GM21576 (cell line): ENCODE results near the gene AADACL3.
"Not testable (repeated sequence)": the region's sequence is repeated elsewhere in the genome, so short reads cannot be mapped to it uniquely, and the experiment has no call there.

Source experiments
- ATAC-seq: cut with Tn5 transposase; IDR thresholded peaks from one replicate; pipeline ENCODE4 v1.9.1; 2021; ENCODE audit warnings: mild to moderate bottlenecking, moderate library complexity; ENCODE audit not compliant: unreplicated experiment

The AADACL3 gene

GRCh38 chr1:12713651-12714050 is 2.3 kb upstream of the AADACL3 start:
- ATAC-seq, result not testable (repeated sequence)

GRCh38 chr1:12714710-12715475 is 1.0 kb upstream of the AADACL3 start:
- no peak for ATAC-seq

- no peak for ATAC-seq
These were observed 1.5 kb downstream of the AADACL3 start for GRCh38 chr1:12717301-12717838.

- ATAC-seq, result no peak
These were observed 6.7 kb downstream of the AADACL3 start for GRCh38 chr1:12722626-12723025.

- ATAC-seq, result no peak
These were observed 12.5 kb downstream of the AADACL3 start for GRCh38 chr1:12728391-12728790.

GRCh38 chr1:12730156-12730555 is 14.2 kb downstream of the AADACL3 start:
- no peak for ATAC-seq

- ATAC-seq, result not testable (repeated sequence)
These were observed 15.2 kb downstream of the AADACL3 start for GRCh38 chr1:12731084-12731483.

GRCh38 chr1:12734651-12735050 is 18.7 kb downstream of the AADACL3 start:
- ATAC-seq, result no peak

GRCh38 chr1:12738934-12739333 is 23.0 kb downstream of the AADACL3 start:
- no peak for ATAC-seq

- ATAC-seq, result no peak
These were observed 23.7 kb downstream of the AADACL3 start for GRCh38 chr1:12739613-12740012.

- ATAC-seq, result no peak
These were observed 26.0 kb downstream of the AADACL3 start for GRCh38 chr1:12741946-12742345.

GRCh38 chr1:12745126-12745991 is 29.4 kb downstream of the AADACL3 start:
- no peak for ATAC-seq

- no peak for ATAC-seq
These were observed 30.0 kb downstream of the AADACL3 start, which contains the start of gene CFAP107 for GRCh38 chr1:12745992-12746323. Gene CFAP107 (plus strand): TSS chr1:12746200. CDS start chr1:12746431, 231 bp downstream.

GRCh38 chr1:12748778-12749355 is 33.0 kb downstream of the AADACL3 start:
- no peak for ATAC-seq

- ATAC-seq, result no peak
These were observed 38.8 kb downstream of the AADACL3 start for GRCh38 chr1:12754738-12755137.

GRCh38 chr1:12756273-12756672 is 40.4 kb downstream of the AADACL3 start:
- ATAC-seq, result no peak

- no peak for ATAC-seq
These were observed 41.0 kb downstream of the AADACL3 start for GRCh38 chr1:12756768-12757413.

GRCh38 chr1:12757836-12758235 is 41.9 kb downstream of the AADACL3 start:
- no peak for ATAC-seq

GRCh38 chr1:12760256-12760795 is 44.4 kb downstream of the AADACL3 start:
- ATAC-seq, result no peak

GRCh38 chr1:12761781-12762180 is 45.9 kb downstream of the AADACL3 start:
- no peak for ATAC-seq

- no peak for ATAC-seq
These were observed 46.9 kb downstream of the AADACL3 start for GRCh38 chr1:12762766-12763165.
